Activated CD4-positive, CD25-positive, alpha-beta regulatory T cell treated with anti-CD3 and anti-CD28 coated beads, Interleukin-2, amount 50 U/mL, for 72 hours (primary cell): ENCODE data around the gene NCK2.
"Not testable (repeated sequence)": the region's sequence is repeated elsewhere in the genome, so short reads cannot be mapped to it uniquely, and the experiment has no call there.

Experiments used
- DNase-seq: peaks from one replicate; pipeline ENCODE4 v3.0.0; 2021

The NCK2 gene

DNA sequence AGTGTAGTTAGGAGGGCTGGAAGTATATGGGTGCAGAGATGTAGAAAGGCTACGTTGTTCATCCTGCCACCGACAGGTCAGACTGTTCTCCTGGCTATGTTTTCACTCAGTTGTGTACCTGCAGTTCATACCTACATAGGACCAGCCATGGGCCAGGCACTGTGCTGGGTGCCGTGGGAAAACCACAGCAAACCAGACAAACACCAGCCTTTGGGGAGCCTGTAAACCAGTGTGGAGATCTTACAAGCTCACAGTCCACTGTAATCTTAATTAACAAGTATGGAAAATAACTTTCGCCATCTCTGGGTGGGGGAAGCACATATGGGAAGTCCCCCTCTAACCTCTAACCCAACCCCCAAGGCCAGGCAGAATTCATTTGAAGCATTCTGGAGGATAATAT, 12.7 kb downstream of the NCK2 start:
- DNase-seq, result no peak

GRCh38 chr2:105760191-105760590, 15.5 kb downstream of the NCK2 start:
- DNase-seq, result no peak

GRCh38 chr2:105760639-105761337, 16.1 kb downstream of the NCK2 start:
- no peak for DNase-seq

DNA sequence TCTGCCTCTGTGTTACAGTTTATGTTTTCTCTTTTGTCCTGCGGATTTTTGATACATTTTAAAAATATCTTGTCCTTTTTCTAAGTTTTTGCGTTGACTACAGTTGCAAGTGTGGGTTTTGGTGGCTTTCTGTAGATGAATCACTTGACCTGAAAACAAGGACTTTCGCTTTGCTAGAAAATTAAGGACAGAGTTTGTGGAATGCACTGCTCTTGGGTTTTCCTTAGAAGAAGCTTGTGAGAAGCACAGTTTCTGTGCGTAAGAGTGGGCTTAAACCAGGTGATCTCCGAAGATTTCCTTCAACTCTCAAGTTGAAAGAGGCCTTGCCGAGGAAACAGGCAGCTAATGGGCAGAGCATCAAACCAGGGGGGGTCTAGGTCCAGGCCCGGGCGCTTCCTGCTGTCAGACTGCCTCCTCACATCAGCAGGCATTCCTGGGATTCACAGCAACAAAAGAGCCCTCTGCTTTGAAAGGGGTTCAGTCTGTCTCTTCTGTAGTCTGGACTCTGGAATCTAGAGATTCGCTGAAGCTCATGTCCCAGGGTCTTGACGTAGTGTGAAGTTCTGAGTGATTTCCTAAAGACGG, 17.3 kb downstream of the NCK2 start:
- no peak for DNase-seq

DNA sequence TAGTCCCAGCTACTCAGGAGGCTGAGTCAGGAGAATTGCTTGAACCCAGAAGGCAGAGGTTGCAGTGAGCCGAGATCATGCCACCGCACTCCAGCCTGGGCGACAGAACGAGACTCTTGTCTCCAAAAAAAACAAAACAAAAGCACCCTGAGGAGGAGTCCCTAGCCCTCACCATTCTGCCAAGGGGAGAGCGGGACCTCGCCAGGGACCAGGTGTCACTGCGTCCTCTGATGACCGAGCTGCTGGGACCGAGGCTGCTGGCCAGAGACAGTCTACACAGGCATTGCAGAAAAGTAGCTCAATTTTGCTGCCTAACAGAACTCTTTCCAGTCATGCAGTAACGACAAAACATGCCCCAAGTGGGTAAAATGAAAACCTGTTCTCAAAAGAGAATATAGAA, 18.4 kb downstream of the NCK2 start:
- no peak for DNase-seq

GRCh38 chr2:105764059-105764458, 19.3 kb downstream of the NCK2 start:
- no peak for DNase-seq

DNA sequence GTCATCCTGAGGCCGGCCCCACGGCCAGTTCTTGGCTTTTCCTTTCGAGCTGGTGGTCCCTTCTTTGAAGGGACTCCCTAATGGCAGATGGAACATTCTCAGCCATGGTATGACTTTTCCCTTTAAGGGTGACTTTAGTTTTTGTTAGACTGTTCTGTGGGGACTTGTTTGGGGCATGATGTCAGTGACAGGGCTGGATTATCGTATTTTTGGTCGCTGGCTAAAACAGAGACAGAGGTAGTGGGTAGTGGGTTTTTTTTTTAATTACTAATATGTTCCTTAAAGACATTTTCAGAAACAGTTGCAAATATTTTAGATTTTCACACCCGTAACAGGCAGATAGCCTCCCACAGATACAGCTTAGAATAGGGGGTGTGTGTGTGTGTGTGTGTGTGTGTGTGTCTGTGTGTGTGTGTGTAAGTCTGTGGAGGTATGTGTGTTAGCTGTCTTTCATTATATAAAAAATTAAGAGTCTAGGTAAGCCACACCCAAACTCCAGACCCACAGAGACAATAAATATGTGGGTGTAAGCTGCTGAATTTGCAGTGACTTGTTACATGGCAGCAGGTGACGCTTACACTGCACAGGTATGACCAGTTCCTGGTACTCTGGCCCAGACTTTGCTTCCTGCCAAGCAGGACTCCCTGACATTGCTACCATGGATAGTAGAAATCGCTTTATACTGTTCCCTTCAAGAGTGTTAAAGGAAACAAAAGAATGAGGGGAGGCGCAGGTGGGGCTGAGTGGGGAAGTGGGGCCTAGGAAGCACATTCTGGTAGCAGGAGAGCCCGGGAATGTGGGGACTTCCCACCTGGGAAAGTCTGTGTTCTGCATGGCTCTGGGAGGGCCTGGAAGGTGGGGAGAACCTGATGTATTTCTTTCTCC, 20.9 kb downstream of the NCK2 start:
- DNase-seq, result no peak

DNA sequence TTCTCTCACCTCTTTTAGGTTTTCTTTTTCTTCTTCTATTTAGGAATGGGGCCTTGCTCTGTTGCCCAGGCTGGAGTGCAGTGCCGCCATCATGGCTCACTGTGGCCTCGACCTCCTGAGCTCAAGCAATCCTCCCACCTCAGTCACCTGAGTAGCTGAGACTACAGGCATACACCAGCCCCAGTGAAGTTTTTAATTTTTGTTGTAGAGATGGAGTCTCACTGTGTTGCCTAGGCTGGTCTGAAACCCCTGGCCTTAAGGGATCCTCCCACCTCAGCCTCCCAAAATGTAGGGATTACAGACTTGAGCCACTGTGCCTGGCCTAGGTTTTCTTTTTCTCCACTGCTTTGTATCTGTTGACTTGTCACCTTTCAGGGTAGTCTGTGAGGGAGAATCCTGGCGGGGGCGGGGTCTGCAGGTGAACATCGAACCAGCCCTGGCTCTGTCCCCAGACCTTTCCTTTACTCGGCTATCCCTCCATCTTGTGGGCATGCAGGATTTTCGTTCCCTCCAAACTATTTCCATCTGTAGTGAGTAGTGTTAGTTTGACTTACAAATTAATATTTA, 21.7 kb downstream of the NCK2 start:
- no peak for DNase-seq

DNA sequence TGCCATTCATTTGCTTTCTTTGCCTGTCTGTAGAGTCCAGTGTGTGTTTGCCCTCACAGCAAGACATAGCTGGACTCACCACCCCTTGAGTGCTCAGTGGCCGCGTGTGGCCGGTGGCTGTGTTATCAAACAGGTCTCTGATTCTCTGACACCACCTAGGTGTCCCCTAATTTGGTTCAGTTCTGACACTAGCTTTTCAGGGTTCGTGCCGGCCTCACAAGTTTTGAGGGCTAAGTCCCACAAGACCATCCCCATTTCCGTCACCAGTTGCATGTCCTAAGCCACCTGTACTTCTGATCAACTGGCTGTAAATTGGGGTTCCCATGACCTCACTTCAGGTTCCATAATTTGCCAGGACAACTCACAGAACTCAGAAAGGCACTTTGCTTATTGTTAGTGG, 23.5 kb downstream of the NCK2 start:
- DNase-seq, result no peak

DNA sequence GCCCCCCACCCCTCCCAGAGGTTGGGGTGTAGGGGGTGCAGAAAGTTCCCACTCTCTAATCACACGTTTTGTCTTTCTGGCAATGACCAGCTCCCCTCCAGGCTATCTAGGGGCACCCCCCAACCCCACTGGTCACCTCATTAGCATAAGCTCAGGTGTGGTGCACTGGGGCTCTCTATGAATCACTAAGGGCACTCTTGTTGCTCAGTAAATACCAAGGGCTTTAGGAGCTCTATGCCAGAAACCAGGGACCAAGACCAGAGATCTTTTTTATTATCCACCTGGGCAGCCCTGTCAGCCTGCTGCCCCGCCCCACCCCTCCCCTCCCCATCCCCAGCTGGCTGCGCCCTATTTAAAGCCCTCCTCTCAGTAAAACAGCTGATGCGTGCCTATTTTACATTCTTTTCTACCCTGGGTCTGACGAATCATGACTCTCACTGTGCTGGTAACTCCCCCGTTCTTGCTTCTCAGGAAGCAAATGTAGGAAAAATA, 24.3 kb downstream of the NCK2 start:
- DNase-seq, result no peak

- no peak for DNase-seq
Observed at GRCh38 chr2:105769504-105769903, 24.8 kb downstream of the NCK2 start.

DNA sequence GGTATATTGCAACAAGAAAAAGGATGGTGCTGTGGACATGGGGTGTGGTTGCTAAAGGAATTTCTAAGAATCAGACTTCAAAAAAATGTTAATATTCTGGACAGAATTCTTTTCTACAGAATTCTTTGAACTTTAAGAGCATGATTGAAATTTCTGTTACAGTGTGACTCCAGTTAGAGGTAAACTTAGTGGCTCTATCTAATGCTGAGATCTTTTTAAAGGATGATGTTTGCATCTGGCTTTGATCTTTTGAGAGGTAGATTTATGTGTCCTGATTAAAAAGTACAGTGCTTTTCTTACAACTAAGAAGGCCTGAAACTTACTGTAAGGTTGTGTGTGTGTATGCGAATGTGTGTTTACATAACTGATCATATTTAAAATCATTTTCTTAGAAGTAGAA, 25.4 kb downstream of the NCK2 start:
- no peak for DNase-seq

DNA sequence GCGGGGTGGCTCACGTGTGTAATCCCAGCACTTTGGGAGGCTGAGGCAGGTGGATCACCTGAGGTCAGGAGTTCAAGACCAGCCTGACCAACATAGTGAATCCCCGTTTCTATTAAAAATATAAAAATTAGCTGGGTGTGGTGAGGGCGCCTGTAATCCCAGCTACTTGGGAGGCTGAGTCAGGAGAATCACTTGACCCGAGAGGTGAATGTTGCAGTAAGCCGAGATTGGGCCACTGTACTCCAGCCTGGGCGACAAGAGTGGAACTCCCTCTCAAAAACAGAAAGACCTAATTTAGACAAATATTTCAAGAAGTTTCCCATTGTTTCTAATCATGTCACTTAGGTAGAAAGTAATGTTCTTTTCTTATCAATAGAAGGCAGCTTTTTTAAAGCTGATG, 26.6 kb downstream of the NCK2 start:
- not testable (repeated sequence) for DNase-seq

- no peak for DNase-seq
Observed at GRCh38 chr2:105771836-105772235, 27.1 kb downstream of the NCK2 start.

- no peak for DNase-seq
Observed at GRCh38 chr2:105772362-105772761, 27.6 kb downstream of the NCK2 start.

DNA sequence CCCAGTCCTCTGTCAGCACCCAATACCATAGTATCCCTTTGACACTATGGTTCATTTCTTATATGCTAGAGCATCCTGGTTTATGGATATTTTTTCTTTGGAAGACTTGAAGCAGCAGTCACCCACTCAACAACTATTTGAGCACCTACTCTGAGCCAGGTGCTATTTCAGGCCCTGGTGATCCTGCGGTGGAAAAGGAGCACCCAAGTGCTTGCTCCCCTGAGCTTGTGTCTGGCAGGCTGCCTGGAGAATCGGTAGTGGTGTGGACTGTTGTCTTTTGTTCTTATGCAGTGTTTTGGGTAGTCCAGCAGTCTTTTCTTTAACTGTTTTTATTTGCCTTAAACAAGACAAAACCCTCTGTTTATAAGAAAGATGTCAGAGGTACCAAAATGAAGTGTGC, 28.9 kb downstream of the NCK2 start:
- no peak for DNase-seq

- DNase-seq, result no peak
Observed at GRCh38 chr2:105774781-105775337, 30.1 kb downstream of the NCK2 start.

- no peak for DNase-seq
Observed at GRCh38 chr2:105775809-105776559, 31.3 kb downstream of the NCK2 start.

DNA sequence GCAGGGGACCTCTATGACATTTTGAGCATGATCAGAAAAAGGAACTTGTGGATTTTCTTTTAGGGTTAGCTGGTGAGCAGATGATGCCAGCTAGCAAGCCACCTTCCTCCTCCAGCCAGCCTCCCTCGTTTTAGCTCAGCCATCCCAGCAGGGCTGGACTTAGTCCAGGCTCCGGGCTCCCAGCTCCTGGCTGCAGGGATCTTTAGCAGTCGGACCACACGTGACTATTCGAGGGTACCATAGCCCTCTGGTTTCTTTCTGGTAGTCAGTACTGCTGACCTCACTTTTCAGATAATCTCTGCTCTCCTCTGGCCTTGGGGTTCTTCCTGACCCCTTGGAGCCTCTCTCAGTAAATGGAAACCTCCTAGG, 31.8 kb downstream of the NCK2 start:
- no peak for DNase-seq

- no peak for DNase-seq
Observed at GRCh38 chr2:105777031-105777482, 32.3 kb downstream of the NCK2 start.

- DNase-seq, result no peak
Observed at GRCh38 chr2:105777506-105778055, 32.9 kb downstream of the NCK2 start.

DNA sequence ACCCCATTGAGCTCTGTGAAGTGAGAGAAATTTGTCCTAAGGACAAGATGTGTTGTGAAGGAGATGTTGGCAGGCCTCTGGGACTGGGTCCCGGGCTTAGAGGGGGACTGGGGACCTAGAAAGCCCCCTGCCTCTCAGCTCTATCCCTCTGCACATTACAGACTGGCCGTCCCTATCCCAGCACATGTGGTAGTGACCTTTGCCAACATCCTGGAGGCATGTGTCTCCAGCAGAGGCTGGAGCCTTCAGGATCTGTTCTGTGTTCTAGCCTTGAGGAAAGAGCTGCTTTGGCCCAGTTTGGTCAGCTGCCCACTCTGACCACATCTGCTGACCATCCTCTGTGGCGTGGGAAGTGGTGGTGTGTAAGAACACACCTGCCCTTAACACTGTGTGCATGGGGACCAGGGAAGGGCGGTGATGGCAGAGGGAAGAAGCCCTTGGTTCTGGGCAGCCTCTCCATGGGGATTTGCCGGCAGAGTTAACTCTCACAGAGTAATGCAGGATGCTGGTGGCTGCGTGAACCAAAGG, 33.4 kb downstream of the NCK2 start:
- no peak for DNase-seq
